Large intestine (tissue), 3 donors: ENCODE results near the gene DOCK7. TPM values are rescaled to one million over a fixed set of nuclear protein-coding genes. Genes with fewer than 3 reads are reported as not detected.

ENCODE experiments used
- DNase-seq, 2 donors: peaks; one replicate each; pipeline versions ENCODE4 v3.0.0 to v3.0.0-alpha.2; 2013
- H3K27ac ChIP-seq: one replicate; pipeline ENCODE4 v1.5.1; 2013; ENCODE audit warnings: low read length
- H3K27me3 ChIP-seq: 2 replicates; pipeline ENCODE4 v1.6.1; 2013; ENCODE audit warnings: low read length; ENCODE audit not compliant: control insufficient read depth, insufficient read depth
- H3K36me3 ChIP-seq: 2 replicates; pipeline ENCODE4 v1.6.1; 2013; ENCODE audit warnings: low read length; ENCODE audit not compliant: control insufficient read depth, insufficient read depth
- H3K4me1 ChIP-seq: one replicate; pipeline ENCODE4 v1.6.1; 2013; ENCODE audit warnings: low read length; ENCODE audit not compliant: control insufficient read depth, insufficient read depth
- H3K4me3 ChIP-seq: one replicate; pipeline ENCODE4 v1.5.1; 2013; ENCODE audit warnings: low read length
- H3K9me3 ChIP-seq: one replicate; pipeline ENCODE4 v1.6.1; 2013; ENCODE audit warnings: mild to moderate bottlenecking, low read depth, low read length, moderate library complexity; ENCODE audit not compliant: control insufficient read depth
- WGBS: methylation state at CpG from one replicate; pipeline ENCODE4 v1.1.5; 2013; ENCODE audit warnings: low lambda C conversion rate; ENCODE audit not compliant: insufficient coverage; 5-methylcytosine and 5-hydroxymethylcytosine counted together
- polyA plus RNA-seq: library from polyadenylated mRNA; unstranded; fragments of 120-200 nt; gene quantifications from one replicate; pipeline ENCODE4 v1.2.1, GENCODE V29; 2013

DOCK7 gene
- polyA plus RNA-seq, 1 donor = 29.8 TPM

GRCh38 chr1:62676611-62677356 lies 11.4 kb downstream of the DOCK7 start:
- WGBS = 100% methylated on average over 2 of the region's 2 CpGs
- no peak overlapping the region for H3K27ac ChIP-seq
- DNase-seq = no peak
- no peaks in the 10 kb centered on the region for H3K4me1 ChIP-seq
- no peaks in the 10 kb centered on the region for H3K27me3 ChIP-seq
- no peaks in the 10 kb centered on the region for H3K9me3 ChIP-seq
- peaks cover 3% of the 10 kb centered on the region for H3K36me3 ChIP-seq
- H3K4me3 ChIP-seq = no peak overlapping the region

- no peaks in the 10 kb centered on the region for H3K9me3 ChIP-seq
- no peaks in the 10 kb centered on the region for H3K4me1 ChIP-seq
- DNase-seq = no peak
- no peak overlapping the region for H3K4me3 ChIP-seq
- WGBS = 60% methylated on average over 1 of the region's 1 CpG
- no peaks in the 10 kb centered on the region for H3K27me3 ChIP-seq
- H3K27ac ChIP-seq = no peak overlapping the region
- H3K36me3 ChIP-seq = peaks cover 3% of the 10 kb centered on the region
Observed at GRCh38 chr1:62673629-62674028, 14.6 kb downstream of the DOCK7 start.

GRCh38 chr1:62672029-62672428 lies 16.2 kb downstream of the DOCK7 start:
- Histone ChIP-seq H3K27me3 (no peaks in the 10 kb centered on the region), H3K36me3 (peaks cover 3% of the 10 kb centered on the region), H3K4me3 (no peak overlapping the region), H3K4me1 (no peaks in the 10 kb centered on the region), H3K27ac (no peak overlapping the region), H3K9me3 (no peaks in the 10 kb centered on the region)
- 18% methylated on average over 1 of the region's 1 CpG for WGBS
- no peak for DNase-seq

- H3K4me3 ChIP-seq = no peak overlapping the region
- peaks cover 2% of the 10 kb centered on the region for H3K36me3 ChIP-seq
- no peak overlapping the region for H3K27ac ChIP-seq
- no peaks in the 10 kb centered on the region for H3K9me3 ChIP-seq
- H3K27me3 ChIP-seq = no peaks in the 10 kb centered on the region
- no peak for DNase-seq
- WGBS = 80% methylated on average over 1 of the region's 1 CpG
- no peaks in the 10 kb centered on the region for H3K4me1 ChIP-seq
Observed at GRCh38 chr1:62654744-62655143, 33.4 kb downstream of the DOCK7 start.

GRCh38 chr1:62652387-62652786 lies 35.8 kb downstream of the DOCK7 start:
- no peak overlapping the region for H3K4me3 ChIP-seq
- no peaks in the 10 kb centered on the region for H3K9me3 ChIP-seq
- no peaks in the 10 kb centered on the region for H3K4me1 ChIP-seq
- no peak for DNase-seq
- H3K27ac ChIP-seq = no peak overlapping the region
- H3K27me3 ChIP-seq = no peaks in the 10 kb centered on the region
- peaks cover 4% of the 10 kb centered on the region for H3K36me3 ChIP-seq

GRCh38 chr1:62643283-62643682 lies 44.9 kb downstream of the DOCK7 start:
- 100% methylated on average over 1 of the region's 1 CpG for WGBS

GRCh38 chr1:62637392-62638105 lies 50.6 kb downstream of the DOCK7 start:
- Histone ChIP-seq H3K9me3 (no peaks in the 10 kb centered on the region), H3K4me1 (no peaks in the 10 kb centered on the region), H3K27ac (no peak overlapping the region), H3K4me3 (no peak overlapping the region), H3K27me3 (no peaks in the 10 kb centered on the region), H3K36me3 (peaks cover 26% of the 10 kb centered on the region)
- 100% methylated on average over 3 of the region's 6 CpGs for WGBS
- DNase-seq = no peak

More at GRCh38 chr1:62643283-62643682, 44.9 kb downstream of the DOCK7 start:
- H3K4me3 ChIP-seq = no peak overlapping the region
- H3K36me3 ChIP-seq = peaks cover 28% of the 10 kb centered on the region
- H3K27ac ChIP-seq = no peak overlapping the region
- H3K4me1 ChIP-seq = no peaks in the 10 kb centered on the region
- no peaks in the 10 kb centered on the region for H3K9me3 ChIP-seq
- no peak for DNase-seq
- H3K27me3 ChIP-seq = no peaks in the 10 kb centered on the region

GRCh38 chr1:62628506-62628905 lies 59.7 kb downstream of the DOCK7 start:
- DNase-seq = no peak
- H3K4me3 ChIP-seq = no peak overlapping the region
- H3K27me3 ChIP-seq = no peaks in the 10 kb centered on the region
- H3K36me3 ChIP-seq = peaks cover 34% of the 10 kb centered on the region
- H3K9me3 ChIP-seq = no peaks in the 10 kb centered on the region
- WGBS = 100% methylated on average over 1 of the region's 1 CpG
- H3K4me1 ChIP-seq = no peaks in the 10 kb centered on the region
- H3K27ac ChIP-seq = no peak overlapping the region

GRCh38 chr1:62625415-62625814 lies 62.8 kb downstream of the DOCK7 start:
- WGBS = 100% methylated on average over 1 of the region's 1 CpG
- H3K4me1 ChIP-seq = no peaks in the 10 kb centered on the region
- no peaks in the 10 kb centered on the region for H3K9me3 ChIP-seq
- no peak overlapping the region for H3K27ac ChIP-seq
- H3K27me3 ChIP-seq = no peaks in the 10 kb centered on the region
- no peak overlapping the region for H3K4me3 ChIP-seq
- DNase-seq = no peak
- peaks cover 16% of the 10 kb centered on the region for H3K36me3 ChIP-seq

- Histone ChIP-seq H3K27ac (peak overlapping the region; percentile 16), H3K27me3 (no peaks in the 10 kb centered on the region), H3K4me3 (no peak overlapping the region), H3K9me3 (no peaks in the 10 kb centered on the region), H3K36me3 (peaks cover 12% of the 10 kb centered on the region), H3K4me1 (no peaks in the 10 kb centered on the region)
- DNase-seq = peak; percentile 50 to 56
- WGBS = 93% methylated on average over 1 of the region's 1 CpG
Observed at GRCh38 chr1:62621907-62622306, 66.3 kb downstream of the DOCK7 start.
